Upper lobe of left lung (tissue), 6 donors: ENCODE measurements around the gene EGFL8. TPM values are rescaled to one million over a fixed set of nuclear protein-coding genes. Genes with fewer than 3 reads are reported as not detected.
"Not testable (repeated sequence)": the region's sequence is repeated elsewhere in the genome, so short reads cannot be mapped to it uniquely, and the experiment has no call there.

Experiments
- ATAC-seq, 2 donors: fragments of 200-7000 bp; cut with Tn5 transposase; one replicate each; pipeline ENCODE4 v1.9.1; 2022; ENCODE audit warnings: mild to moderate bottlenecking in 2 of 2, moderate library complexity in 2 of 2; ENCODE audit not compliant: low FRiP score in 2 of 2
- DNase-seq, 2 donors: peaks; one replicate each; pipeline ENCODE4 v3.0.0-alpha.2; 2019 to 2020
- H3K27ac ChIP-seq, 4 donors: fragments of 200-600 bp; sonication (generic); one replicate each; pipeline ENCODE4 v1.5.1; 2016 to 2019
- H3K27me3 ChIP-seq, 4 donors: fragments of 200-600 bp; sonication (generic); one replicate each; pipeline ENCODE4 v1.5.1; 2017 to 2019
- H3K36me3 ChIP-seq, 4 donors: fragments of 200-600 bp; sonication (generic); one replicate each; pipeline ENCODE4 v1.5.1; 2016 to 2019
- H3K4me1 ChIP-seq, 4 donors: fragments of 200-600 bp; sonication (generic); one replicate each; pipeline ENCODE4 v1.5.1; 2018 to 2019
- H3K4me3 ChIP-seq, 4 donors: fragments of 200-600 bp; sonication (generic); one replicate each; pipeline ENCODE4 v1.5.1; 2017 to 2019; ENCODE audit warnings: mild to moderate bottlenecking in 2 of 4, moderate library complexity in 1 of 4
- H3K9me3 ChIP-seq, 4 donors: fragments of 200-600 bp; sonication (generic); one replicate each; pipeline ENCODE4 v1.5.1; 2018 to 2019
- EP300 ChIP-seq, 4 donors: sonication (generic); formaldehyde crosslinking; IDR thresholded peaks; one replicate each; pipeline ENCODE4 v1.5.1; 2017; ENCODE audit warnings: antibody characterized with exemption in 4 of 4, control low read depth in 2 of 4
- POLR2A ChIP-seq, 4 donors: fragments of 450-650 bp; IDR thresholded peaks; one replicate each; pipeline ENCODE4 v1.5.1; 2016 to 2017; ENCODE audit warnings: antibody characterized with exemption in 4 of 4, mild to moderate bottlenecking in 2 of 4
- POLR2AphosphoS5 ChIP-seq, 2 donors: sonication (generic); formaldehyde crosslinking; IDR thresholded peaks; one replicate each; pipeline ENCODE4 v1.5.1; 2017; ENCODE audit warnings: antibody characterized with exemption in 2 of 2
- WGBS, 2 donors: methylation state at CpG; one replicate each; pipeline ENCODE4 v1.1.5; 2017 to 2018; 5-methylcytosine and 5-hydroxymethylcytosine counted together
- total RNA-seq, 6 donors: library from RNA; depleted of rRNA in 4 of 6; stranded (reverse); fragments of >200 nt in 4 of 6; gene quantifications; one replicate each; pipeline versions ENCODE4 v1.1.0 to v1.2.1, GENCODE V29; 2016 to 2021
- TF ChIP-seq, protein P1 (sequence below), 6 experiments: fragments of 450-650 bp in 4 of 6; fragments of 200-600 bp in 2 of 6; sonication (generic) in 2 of 6; IDR thresholded peaks; one replicate each; pipeline ENCODE4 v1.5.1; 2016 to 2019; ENCODE audit warnings: antibody characterized with exemption in 6 of 6
- donor health status: DM: no; HTN: no; CAD: no; lungs with moderate emphysema.
- donor health status: DM: no; HTN: yes; CAD: no; lungs with severe emphysema.

Gene EGFL8
- total RNA-seq, 6 donors from 2014 or later, result 6.1 to 37.7 (median 9.6) TPM

DNA sequence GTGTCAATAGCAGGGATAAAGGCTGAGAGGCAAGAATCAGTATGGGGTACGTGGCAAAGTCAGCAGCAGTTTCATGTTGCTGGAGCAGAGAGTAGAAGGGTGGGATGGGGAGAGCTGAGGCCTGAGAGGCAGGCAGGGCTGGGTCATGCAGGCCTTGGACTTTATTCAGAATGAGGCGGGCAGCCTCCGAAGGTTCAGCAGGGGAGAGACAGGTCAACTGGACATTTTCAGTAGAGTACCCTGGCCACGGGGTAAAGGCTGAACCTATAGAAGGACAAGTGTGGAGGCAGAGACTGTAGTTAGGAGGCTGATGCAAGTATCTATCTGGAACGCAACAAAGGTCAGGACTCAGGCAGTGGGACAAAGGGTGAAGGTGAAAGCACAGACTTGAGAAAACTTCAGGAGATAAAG, 45.8 kb downstream of the EGFL8 start:
- DNase-seq (no peak), ATAC-seq (no peak)
- Histone ChIP-seq H3K4me1 (no peaks in the 10 kb centered on the region), H3K36me3 (peaks cover 0 to 41% (median 8%) of the 10 kb centered on the region in 4 donors), H3K9me3 (no peaks in the 10 kb centered on the region), H3K27me3 (no peaks in the 10 kb centered on the region), H3K27ac (no peak overlapping the region), H3K4me3 (no peak overlapping the region)
- WGBS, 2 donors, result 86 to 87% methylated on average over 5 of the region's 5 CpGs
- no peak for TF ChIP-seq POLR2A (IDR thresholded peaks at IDR 0.05)
- TF ChIP-seq POLR2AphosphoS5 (IDR thresholded peaks at IDR 0.05), result no peak
- no peak for TF ChIP-seq EP300 (IDR thresholded peaks at IDR 0.05)
- TF ChIP-seq, protein P1, sequence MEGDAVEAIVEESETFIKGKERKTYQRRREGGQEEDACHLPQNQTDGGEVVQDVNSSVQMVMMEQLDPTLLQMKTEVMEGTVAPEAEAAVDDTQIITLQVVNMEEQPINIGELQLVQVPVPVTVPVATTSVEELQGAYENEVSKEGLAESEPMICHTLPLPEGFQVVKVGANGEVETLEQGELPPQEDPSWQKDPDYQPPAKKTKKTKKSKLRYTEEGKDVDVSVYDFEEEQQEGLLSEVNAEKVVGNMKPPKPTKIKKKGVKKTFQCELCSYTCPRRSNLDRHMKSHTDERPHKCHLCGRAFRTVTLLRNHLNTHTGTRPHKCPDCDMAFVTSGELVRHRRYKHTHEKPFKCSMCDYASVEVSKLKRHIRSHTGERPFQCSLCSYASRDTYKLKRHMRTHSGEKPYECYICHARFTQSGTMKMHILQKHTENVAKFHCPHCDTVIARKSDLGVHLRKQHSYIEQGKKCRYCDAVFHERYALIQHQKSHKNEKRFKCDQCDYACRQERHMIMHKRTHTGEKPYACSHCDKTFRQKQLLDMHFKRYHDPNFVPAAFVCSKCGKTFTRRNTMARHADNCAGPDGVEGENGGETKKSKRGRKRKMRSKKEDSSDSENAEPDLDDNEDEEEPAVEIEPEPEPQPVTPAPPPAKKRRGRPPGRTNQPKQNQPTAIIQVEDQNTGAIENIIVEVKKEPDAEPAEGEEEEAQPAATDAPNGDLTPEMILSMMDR (IDR thresholded peaks at IDR 0.05), result no peak

DNA sequence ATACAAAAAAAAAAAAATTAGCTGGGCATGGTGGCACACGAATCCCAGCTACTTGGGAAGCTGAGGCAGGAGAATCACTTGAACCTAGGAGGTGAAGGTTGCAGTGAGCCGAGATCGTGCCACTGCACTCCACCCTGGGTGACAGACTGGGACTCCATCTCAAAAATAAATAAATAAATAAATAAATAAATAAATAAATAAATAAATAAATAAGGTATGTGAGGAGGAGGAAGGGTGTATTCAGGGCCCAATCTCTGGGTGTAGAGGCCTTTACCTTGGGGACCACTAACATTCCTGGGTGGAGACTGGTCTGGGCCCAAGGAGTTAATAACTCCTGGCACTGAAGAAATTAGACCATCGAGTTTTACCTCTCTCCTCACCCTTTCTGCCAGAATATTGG, 47.0 kb downstream of the EGFL8 start:
- not testable (repeated sequence) for DNase-seq, H3K4me1 ChIP-seq, ATAC-seq, H3K4me3 ChIP-seq, H3K9me3 ChIP-seq, H3K27ac ChIP-seq, H3K27me3 ChIP-seq
- WGBS, 2 donors, result 79 to 85% methylated on average over 4 of the region's 4 CpGs
- peaks cover 0 to 48% (median 8%) of the 10 kb centered on the region in 4 donors for H3K36me3 ChIP-seq

DNA sequence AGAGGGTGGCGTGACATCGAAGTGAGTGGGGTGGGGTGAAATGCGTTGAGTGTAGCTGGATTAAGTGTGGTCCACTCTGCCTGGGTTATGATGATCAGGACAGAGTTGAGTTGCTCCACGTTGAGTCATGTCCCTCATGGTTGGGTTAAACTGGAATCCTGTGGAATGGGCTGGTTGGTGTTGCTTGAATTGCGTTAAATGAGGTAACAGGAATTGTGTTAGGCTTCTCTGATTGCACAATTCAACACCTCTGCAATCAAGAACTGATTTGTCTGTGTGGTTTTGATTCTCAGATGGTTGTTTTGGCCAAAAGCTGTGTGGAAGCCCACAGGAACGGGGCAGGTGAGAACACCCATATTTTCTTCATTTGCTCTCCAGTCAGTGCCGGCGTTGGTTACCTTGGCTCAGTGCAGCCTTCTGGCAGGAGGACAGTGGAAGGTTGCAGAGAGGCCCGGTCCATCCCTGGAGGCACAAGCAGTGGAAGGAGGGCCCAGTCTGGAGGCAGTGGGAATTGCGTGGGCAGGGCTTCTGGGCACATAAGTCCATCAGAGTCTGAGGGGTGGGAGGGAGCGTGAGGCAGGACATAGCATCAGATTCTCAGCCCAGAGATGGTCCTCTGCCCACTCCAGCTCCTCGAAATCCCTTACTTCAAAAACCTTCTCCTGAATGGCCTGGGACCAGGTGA, 47.8 kb downstream of the EGFL8 start:
- Histone ChIP-seq H3K9me3 (no peaks in the 10 kb centered on the region), H3K27me3 (no peaks in the 10 kb centered on the region), H3K36me3 (peaks cover 0 to 56% (median 8%) of the 10 kb centered on the region in 4 donors), H3K4me3 (no peak overlapping the region), H3K4me1 (no peaks in the 10 kb centered on the region), H3K27ac (peak overlapping the region in 1 of 4 donors; percentile 48)
- ATAC-seq, result no peak
- 73 to 83% methylated on average over 12 of the region's 12 CpGs for WGBS, 2 donors
- TF ChIP-seq, protein P1 (IDR thresholded peaks at IDR 0.05), result no peak
- TF ChIP-seq POLR2A (IDR thresholded peaks at IDR 0.05), result no peak
- TF ChIP-seq POLR2AphosphoS5 (IDR thresholded peaks at IDR 0.05), result no peak
- no peak for TF ChIP-seq EP300 (IDR thresholded peaks at IDR 0.05)
- no peak for DNase-seq

DNA sequence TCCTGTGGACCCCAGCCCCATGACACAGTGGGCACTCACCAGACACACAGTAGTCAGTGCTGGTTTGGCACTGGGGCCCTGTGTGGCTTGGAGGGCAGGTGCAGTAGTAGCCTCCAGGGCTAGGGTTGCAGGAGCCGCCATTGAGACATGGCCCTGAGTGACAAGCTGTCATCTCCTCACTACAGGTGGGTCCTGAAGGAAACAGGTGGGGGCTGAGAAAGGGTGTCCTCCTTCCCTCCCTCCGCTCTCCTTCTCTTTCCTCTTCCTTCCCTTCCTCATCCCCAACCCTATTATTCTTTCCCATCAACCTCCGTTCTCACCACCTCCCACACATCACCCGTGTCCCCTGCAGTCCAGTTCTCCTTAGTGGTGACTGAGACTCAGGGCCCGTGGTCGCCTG, 49.3 kb downstream of the EGFL8 start:
- DNase-seq (no peak), ATAC-seq (no peak)
- no peaks in the 10 kb centered on the region for H3K4me1 ChIP-seq
- no peaks in the 10 kb centered on the region for H3K9me3 ChIP-seq
- TF ChIP-seq, protein P1 (IDR thresholded peaks at IDR 0.05), result no peak
- no peak for TF ChIP-seq POLR2AphosphoS5 (IDR thresholded peaks at IDR 0.05)
- TF ChIP-seq EP300 (IDR thresholded peaks at IDR 0.05), result no peak
- TF ChIP-seq POLR2A (IDR thresholded peaks at IDR 0.05), result no peak
- 92 to 95% methylated on average over 6 of the region's 6 CpGs for WGBS, 2 donors
- no peak overlapping the region for H3K4me3 ChIP-seq
- H3K27ac ChIP-seq, result no peak overlapping the region
- H3K27me3 ChIP-seq, result no peaks in the 10 kb centered on the region
- H3K36me3 ChIP-seq, result peaks cover 0 to 65% (median 12%) of the 10 kb centered on the region in 4 donors

DNA sequence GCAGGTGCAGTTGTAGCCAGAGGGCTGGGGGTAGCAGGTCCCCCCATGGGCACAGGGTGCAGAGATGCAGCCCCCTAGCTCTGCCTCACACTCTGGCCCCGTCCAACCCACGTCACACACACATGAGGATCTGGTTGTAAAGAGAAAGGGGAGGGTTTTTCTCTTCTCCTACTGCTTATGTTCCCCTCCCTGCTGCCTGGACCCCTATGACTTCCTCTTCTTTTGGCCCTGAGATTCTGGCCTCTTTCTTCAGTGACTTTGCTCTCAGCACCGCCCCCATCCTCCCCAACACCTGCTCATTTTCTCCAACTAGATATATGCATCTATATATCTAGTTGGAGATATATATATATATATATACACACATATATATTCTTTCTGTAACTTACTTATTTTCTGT, 49.7 kb downstream of the EGFL8 start:
- H3K9me3 ChIP-seq, result no peaks in the 10 kb centered on the region
- no peak for DNase-seq
- TF ChIP-seq EP300 (IDR thresholded peaks at IDR 0.05), result no peak
- TF ChIP-seq POLR2A (IDR thresholded peaks at IDR 0.05), result no peak
- TF ChIP-seq, protein P1 (IDR thresholded peaks at IDR 0.05), result no peak
- TF ChIP-seq POLR2AphosphoS5 (IDR thresholded peaks at IDR 0.05), result no peak
- no peak overlapping the region for H3K27ac ChIP-seq
- H3K27me3 ChIP-seq, result no peaks in the 10 kb centered on the region
- peaks cover 0 to 66% (median 12%) of the 10 kb centered on the region in 4 donors for H3K36me3 ChIP-seq
- no peak overlapping the region for H3K4me3 ChIP-seq
- 72 to 86% methylated on average over 3 of the region's 3 CpGs for WGBS, 2 donors
- ATAC-seq, result no peak
- H3K4me1 ChIP-seq, result no peaks in the 10 kb centered on the region
